SH-SY5Y (cell line): ENCODE results near the gene EML5.

Source experiments
- GATA2 ChIP-seq: IDR thresholded peaks from 2 replicates; pipeline ENCODE4 v1.6.1; 2011; ENCODE audit warnings: mild to moderate bottlenecking, low read depth, low read length
- GATA3 ChIP-seq: IDR thresholded peaks from 2 replicates; pipeline ENCODE4 v1.6.1; 2011; ENCODE audit warnings: low read depth, mild to moderate bottlenecking, low read length, moderate library complexity

GRCh38 chr14:88770736-88771135 lies 22.0 kb downstream of the EML5 start:
- TF ChIP-seq GATA3 (no peak), GATA2 (no peak)
